Hepatocyte (in vitro differentiated cells): ENCODE results near the gene MYLK2. TPM values are rescaled to one million over a fixed set of nuclear protein-coding genes. Genes with fewer than 3 reads are reported as not detected.
A peak's percentile ranks its signal among the peaks of the same experiment; 100 is the strongest.

ENCODE experiments used
- DNase-seq: peaks from one replicate; pipeline ENCODE4 v3.0.0-alpha.2; 2016; ENCODE audit warnings: low spot score
- H2AFZ ChIP-seq: fragments of 200-600 bp; sonication (generic); 2 replicates; pipeline ENCODE4 v1.6.0; 2016; ENCODE audit warnings: antibody characterized with exemption, mild to moderate bottlenecking
- H3K27ac ChIP-seq: fragments of 200-600 bp; sonication (generic); 2 replicates; pipeline ENCODE4 v1.5.1; 2016; ENCODE audit warnings: mild to moderate bottlenecking
- H3K27me3 ChIP-seq: fragments of 200-600 bp; sonication (generic); 2 replicates; pipeline ENCODE4 v1.6.1; 2016
- H3K36me3 ChIP-seq: fragments of 200-600 bp; sonication (generic); replicated peaks from 2 replicates; pipeline ENCODE4 v1.5.1; 2016; ENCODE audit warnings: low read depth; ENCODE audit not compliant: insufficient read depth
- H3K4me1 ChIP-seq: fragments of 200-600 bp; sonication (generic); 2 replicates; pipeline ENCODE4 v1.5.1; 2016; ENCODE audit warnings: mild to moderate bottlenecking, moderate library complexity; ENCODE audit not compliant: insufficient read depth
- H3K4me2 ChIP-seq: fragments of 200-600 bp; sonication (generic); 2 replicates; pipeline ENCODE4 v1.6.0; 2016
- H3K4me3 ChIP-seq: fragments of 200-600 bp; sonication (generic); 2 replicates; pipeline ENCODE4 v1.5.1; 2016; ENCODE audit warnings: mild to moderate bottlenecking
- H3K79me2 ChIP-seq: fragments of 200-600 bp; sonication (generic); 2 replicates; pipeline ENCODE4 v1.6.0; 2017; ENCODE audit warnings: mild to moderate bottlenecking
- H3K9me2 ChIP-seq: fragments of 200-600 bp; sonication (generic); replicated peaks from 2 replicates; pipeline ENCODE4 v1.6.0; 2017; ENCODE audit warnings: mild to moderate bottlenecking; ENCODE audit not compliant: insufficient read depth
- H3K9me3 ChIP-seq: fragments of 200-600 bp; sonication (generic); 2 replicates; pipeline ENCODE4 v1.5.1; 2016; ENCODE audit warnings: low read depth, mild to moderate bottlenecking
- H4K20me1 ChIP-seq: fragments of 200-600 bp; sonication (generic); 2 replicates; pipeline ENCODE4 v1.6.0; 2016; ENCODE audit warnings: mild to moderate bottlenecking; ENCODE audit not compliant: insufficient read depth, poor library complexity, severe bottlenecking
- CTCF ChIP-seq: fragments of 200-600 bp; sonication (generic); IDR thresholded peaks from 2 replicates; pipeline ENCODE4 v1.5.1; 2016; ENCODE audit warnings: antibody characterized with exemption, mild to moderate bottlenecking; ENCODE audit not compliant: poor library complexity
- EZH2 ChIP-seq: fragments of 200-600 bp; sonication (generic); IDR thresholded peaks from 2 replicates; pipeline ENCODE4 v1.6.1; 2016; ENCODE audit warnings: antibody characterized with exemption, mild to moderate bottlenecking, borderline replicate concordance
- EZH2phosphoT487 ChIP-seq: fragments of 200-600 bp; sonication (generic); IDR thresholded peaks from one replicate; pipeline ENCODE4 v1.6.1; 2018; ENCODE audit warnings: antibody characterized with exemption, mild to moderate bottlenecking, low read depth, moderate library complexity; ENCODE audit not compliant: unreplicated experiment, severe bottlenecking
- WGBS: methylation state at CpG from one replicate; pipeline ENCODE4 v1.1.6; 2016; ENCODE audit warnings: low lambda C conversion rate; ENCODE audit errors: missing lambda C conversion rate; 5-methylcytosine and 5-hydroxymethylcytosine counted together
- polyA plus RNA-seq: library from polyadenylated mRNA; unstranded; fragments of >200 nt; fragmentation: Nextera tagmentation; extraction: Ambion mirVana; gene quantifications from 2 replicates; pipeline ENCODE4 v1.2.1, GENCODE V29; 2016
- total RNA-seq: library from RNA; depleted of rRNA; stranded (reverse); fragments of >200 nt; gene quantifications from 2 replicates; pipeline ENCODE4 v1.2.3, GENCODE V29; 2014

MYLK2 gene
- total and polyA plus RNA-seq, 2 experiments from 2014 or later, result 0.33 TPM; not detected in 1

GRCh38 chr20:31831771-31832306, 12.7 kb downstream of the MYLK2 start:
- Histone ChIP-seq H2AFZ (no peak overlapping the region), H3K36me3 (no peaks in the 10 kb centered on the region), H3K9me2 (no peaks in the 10 kb centered on the region), H3K4me2 (no peak overlapping the region), H3K9me3 (no peaks in the 10 kb centered on the region), H3K4me1 (peaks cover 27% of the 10 kb centered on the region), H3K27ac (no peak overlapping the region), H3K79me2 (no peaks in the 10 kb centered on the region), H3K4me3 (no peak overlapping the region), H3K27me3 (no peaks in the 10 kb centered on the region), H4K20me1 (no peaks in the 10 kb centered on the region)
- DNase-seq, result no peak
- TF ChIP-seq CTCF (no peak), EZH2 (no peak), EZH2phosphoT487 (no peak)
- WGBS, result 92% methylated on average over 17 of the region's 17 CpGs

- WGBS, result 69% methylated on average over 14 of the region's 14 CpGs
- H3K36me3 ChIP-seq, result no peaks in the 10 kb centered on the region
- TF ChIP-seq CTCF (peak; percentile 77), EZH2 (no peak), EZH2phosphoT487 (no peak)
- no peaks in the 10 kb centered on the region for H3K9me3 ChIP-seq
- H3K4me3 ChIP-seq, result no peak overlapping the region
- H3K79me2 ChIP-seq, result no peaks in the 10 kb centered on the region
- no peaks in the 10 kb centered on the region for H3K9me2 ChIP-seq
- peak; percentile 79 for DNase-seq
- H3K27ac ChIP-seq, result no peak overlapping the region
- H3K27me3 ChIP-seq, result no peaks in the 10 kb centered on the region
- no peak overlapping the region for H2AFZ ChIP-seq
- H3K4me2 ChIP-seq, result no peak overlapping the region
- H4K20me1 ChIP-seq, result no peaks in the 10 kb centered on the region
- peaks cover 40% of the 10 kb centered on the region for H3K4me1 ChIP-seq
Measured at GRCh38 chr20:31833130-31833930, 14.2 kb downstream of the MYLK2 start.

GRCh38 chr20:31833931-31834521, 14.9 kb downstream of the MYLK2 start:
- Histone ChIP-seq H3K36me3 (no peaks in the 10 kb centered on the region), H3K27me3 (no peaks in the 10 kb centered on the region), H3K9me3 (no peaks in the 10 kb centered on the region), H3K4me3 (no peak overlapping the region), H2AFZ (no peak overlapping the region), H3K9me2 (no peaks in the 10 kb centered on the region), H4K20me1 (no peaks in the 10 kb centered on the region), H3K4me1 (peaks cover 40% of the 10 kb centered on the region), H3K79me2 (no peaks in the 10 kb centered on the region), H3K27ac (no peak overlapping the region), H3K4me2 (no peak overlapping the region)
- TF ChIP-seq EZH2 (no peak), EZH2phosphoT487 (no peak), CTCF (no peak)
- DNase-seq, result no peak
- WGBS, result 67% methylated on average over 20 of the region's 20 CpGs
